HS-5 (cell line): ENCODE data around the gene ZNF394.

ENCODE experiments used
- DNase-seq: peaks from one replicate; pipeline ENCODE4 v3.0.0-alpha.2; 2012; ENCODE audit warnings: low read depth

The ZNF394 gene

DNA sequence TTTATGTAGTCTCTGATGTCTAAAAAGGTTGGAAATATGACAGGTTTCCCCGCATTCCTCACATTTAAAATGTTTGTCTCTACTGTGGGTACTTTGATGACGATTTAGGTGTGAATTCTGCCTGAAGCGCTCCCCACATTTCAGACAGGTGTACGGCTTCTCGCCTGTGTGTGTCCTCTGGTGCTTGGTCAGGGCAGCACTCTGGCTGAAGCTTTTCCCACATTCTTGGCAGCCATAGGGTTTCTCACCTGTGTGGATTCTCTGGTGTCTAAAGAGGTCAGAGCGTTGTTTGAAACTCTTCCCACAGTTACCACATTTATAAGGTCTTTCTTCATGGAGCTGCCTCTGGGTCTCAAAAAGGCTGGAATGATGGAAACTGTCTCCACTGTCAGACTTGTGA is 6.3 kb downstream of the ZNF394 start:
- no peak for DNase-seq

DNA sequence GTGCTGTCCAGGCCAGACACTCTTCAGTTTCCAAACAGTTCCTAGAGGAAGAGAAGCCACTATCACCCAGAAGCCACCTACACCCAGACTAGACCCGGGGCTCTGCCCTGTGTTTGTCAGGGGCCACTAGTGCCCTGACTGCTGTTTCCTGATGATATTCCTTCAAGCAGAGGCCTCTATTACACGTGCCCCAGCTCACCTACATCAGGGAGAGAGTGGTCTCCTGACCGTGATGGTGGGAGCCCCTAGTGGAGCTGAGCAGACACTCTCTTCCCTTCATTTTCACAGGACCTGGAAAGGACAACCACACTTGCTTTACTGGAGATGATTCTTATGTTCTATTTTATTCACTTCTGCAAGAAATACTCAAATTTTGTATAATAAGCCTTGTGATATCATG is 9.2 kb downstream of the ZNF394 start:
- DNase-seq, result no peak

GRCh38 chr7:99489235-99489634 is 10.8 kb downstream of the ZNF394 start:
- no peak for DNase-seq

GRCh38 chr7:99485094-99485493 is 15.0 kb downstream of the ZNF394 start:
- DNase-seq, result no peak

GRCh38 chr7:99478464-99479440 is 21.3 kb downstream of the ZNF394 start:
- no peak for DNase-seq

DNA sequence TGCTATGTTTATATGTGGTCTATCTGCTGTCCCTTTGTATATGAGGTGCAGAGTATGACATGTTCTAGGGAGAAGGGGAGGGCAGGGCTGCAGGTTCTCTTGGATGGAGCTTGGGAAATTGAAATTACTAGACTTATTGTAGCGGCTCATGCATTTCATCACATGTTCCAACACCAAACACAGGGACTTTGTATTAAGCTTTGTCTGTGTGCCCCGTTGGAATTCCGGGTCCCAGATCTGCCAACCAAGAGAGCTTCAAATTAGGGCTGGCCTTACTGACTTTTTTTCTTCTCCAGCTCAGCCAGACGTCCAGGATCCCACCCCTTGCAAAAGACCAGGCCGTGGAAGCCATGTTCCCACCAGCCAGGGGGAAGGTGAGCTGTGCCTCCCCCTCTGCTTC is 24.0 kb downstream of the ZNF394 start:
- no peak for DNase-seq

GRCh38 chr7:99473315-99473596 is 26.8 kb downstream of the ZNF394 start:
- DNase-seq, result peak; percentile 13

DNA sequence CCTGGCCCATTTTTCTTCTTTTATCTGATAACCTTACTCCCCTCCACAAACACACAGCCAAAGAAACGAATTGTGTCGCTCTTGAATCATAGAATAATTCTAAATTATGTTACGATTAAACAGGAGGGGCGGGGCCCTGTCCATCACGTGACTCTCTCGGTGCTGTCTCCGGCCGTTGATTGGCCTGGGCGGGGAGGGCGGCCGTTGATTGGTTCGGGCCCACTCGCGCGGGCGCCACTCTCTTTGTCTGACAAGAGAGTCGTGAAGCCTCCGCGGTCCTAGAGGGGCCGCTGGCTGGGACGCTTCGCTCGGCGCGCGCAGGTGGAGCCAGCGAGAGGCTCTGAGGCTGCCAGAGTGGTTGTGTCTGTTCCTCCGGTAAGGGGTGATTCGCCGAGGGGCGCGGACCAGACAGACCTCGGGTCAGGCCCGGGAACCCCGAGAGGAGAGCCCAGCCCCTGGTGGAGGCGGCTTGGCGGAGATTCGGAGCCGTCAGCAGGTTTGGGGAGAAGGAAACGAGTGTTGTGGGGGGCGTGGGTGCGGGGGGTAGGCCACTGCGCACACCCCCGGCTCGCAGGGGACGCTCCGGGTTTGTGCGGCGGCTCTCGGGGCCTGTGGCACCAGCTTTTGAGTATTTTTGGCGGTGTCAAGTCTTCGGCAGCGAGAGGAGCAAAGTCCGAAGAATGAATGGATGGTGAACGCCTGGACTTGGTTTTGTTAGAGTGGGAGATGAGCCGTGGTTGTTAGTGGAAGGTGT is 27.3 kb downstream of the ZNF394 start, which contains the start of gene ZNF789:
Gene ZNF789 (plus strand): TSS at position 330 of the 754 bp plus-strand sequence. CDS start 3,567 bp downstream, outside the sequence.
- peak; percentile 64 for DNase-seq

DNA sequence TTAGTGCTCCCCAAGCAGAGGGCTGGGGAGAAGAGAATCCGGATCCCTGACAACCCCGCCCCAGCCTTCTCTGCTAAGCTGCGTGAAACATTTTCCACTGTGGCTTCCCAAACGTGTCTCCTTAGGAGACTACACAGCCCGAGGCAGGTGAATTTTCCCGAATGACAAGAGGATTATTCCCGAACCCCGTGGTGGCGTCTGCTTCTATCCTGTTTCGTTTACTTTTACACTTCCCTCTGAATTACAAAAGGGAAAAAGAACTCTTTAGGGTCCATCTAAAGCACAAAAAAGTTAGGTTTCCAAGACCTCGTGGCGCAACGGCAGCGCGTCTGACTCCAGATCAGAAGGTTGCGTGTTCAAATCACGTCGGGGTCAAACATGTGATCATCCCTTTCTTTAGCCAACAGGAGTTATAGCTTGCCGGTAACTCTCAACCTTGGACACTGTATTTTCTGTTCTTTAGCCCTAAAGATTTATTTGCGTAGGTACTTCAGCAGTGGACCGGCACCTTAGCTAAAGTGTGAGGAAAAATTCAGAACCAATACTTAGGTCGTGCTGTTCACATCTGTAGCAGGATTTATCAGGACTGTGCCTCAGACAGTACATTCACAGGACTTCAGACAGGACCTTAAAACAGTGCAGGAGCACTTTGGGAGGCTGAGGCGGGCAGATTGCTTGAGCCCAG is 30.6 kb downstream of the ZNF394 start:
- no peak for DNase-seq

GRCh38 chr7:99468336-99468918 is 31.7 kb downstream of the ZNF394 start:
- no peak for DNase-seq

- DNase-seq, result no peak
Observed at GRCh38 chr7:99465421-99465768, 34.7 kb downstream of the ZNF394 start.

DNA sequence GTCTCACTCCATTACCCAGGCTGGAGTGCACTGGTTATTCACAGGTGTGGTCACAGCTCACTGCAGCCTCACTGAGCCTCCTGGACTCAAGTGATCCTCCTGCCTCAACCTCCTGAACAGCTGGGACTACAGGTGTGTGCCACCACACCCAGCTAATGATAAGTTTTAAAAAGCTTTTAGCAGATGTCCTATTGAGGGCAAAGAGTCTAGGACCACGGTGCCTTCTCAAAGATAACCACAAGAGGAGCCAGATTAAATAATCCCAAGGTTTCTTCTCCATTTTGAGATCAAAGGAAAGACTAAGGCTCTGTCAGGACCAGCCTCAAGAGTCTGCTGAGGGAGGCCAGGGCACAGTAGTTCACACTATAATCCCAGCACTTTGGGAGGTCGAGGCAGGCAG is 38.9 kb downstream of the ZNF394 start:
- DNase-seq, result no peak

DNA sequence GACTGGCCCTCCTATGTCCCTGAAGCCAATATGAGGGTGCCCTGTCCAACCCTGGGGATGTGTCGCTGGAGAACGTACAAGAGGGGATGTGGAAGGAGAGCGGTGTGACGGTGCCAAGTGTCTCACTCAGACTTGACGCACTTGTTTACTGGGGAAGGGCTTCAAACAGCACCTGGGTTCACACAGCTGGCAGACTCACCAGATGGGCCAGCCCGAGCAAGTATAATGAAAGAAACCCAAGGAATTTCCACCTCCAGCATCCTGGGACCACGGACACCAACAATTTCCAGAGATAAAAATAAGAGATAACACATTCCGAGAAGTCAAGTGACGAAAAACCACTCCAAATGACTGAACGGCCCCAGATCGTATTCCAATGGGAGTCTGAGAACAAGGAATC is 39.4 kb downstream of the ZNF394 start:
- DNase-seq, result no peak

DNA sequence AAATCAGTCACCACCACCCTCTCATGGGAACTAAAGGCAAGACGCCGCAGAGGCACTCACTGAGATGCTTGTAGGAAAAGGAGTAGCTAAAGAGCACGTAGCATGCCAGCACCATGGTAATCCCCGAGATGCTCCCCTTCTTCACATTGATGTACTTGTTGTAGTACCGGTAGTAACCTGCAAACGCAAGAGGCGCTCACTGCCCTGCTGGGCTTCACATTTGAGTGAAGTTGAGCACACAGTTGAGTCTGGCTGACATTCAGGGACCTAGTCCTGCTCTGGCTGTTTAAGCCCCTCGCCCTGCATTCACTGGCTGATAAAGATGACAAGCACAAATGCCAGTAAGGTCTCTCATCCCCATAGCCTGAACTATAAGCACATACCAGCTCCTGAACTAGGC is 41.0 kb downstream of the ZNF394 start:
- DNase-seq, result no peak

DNA sequence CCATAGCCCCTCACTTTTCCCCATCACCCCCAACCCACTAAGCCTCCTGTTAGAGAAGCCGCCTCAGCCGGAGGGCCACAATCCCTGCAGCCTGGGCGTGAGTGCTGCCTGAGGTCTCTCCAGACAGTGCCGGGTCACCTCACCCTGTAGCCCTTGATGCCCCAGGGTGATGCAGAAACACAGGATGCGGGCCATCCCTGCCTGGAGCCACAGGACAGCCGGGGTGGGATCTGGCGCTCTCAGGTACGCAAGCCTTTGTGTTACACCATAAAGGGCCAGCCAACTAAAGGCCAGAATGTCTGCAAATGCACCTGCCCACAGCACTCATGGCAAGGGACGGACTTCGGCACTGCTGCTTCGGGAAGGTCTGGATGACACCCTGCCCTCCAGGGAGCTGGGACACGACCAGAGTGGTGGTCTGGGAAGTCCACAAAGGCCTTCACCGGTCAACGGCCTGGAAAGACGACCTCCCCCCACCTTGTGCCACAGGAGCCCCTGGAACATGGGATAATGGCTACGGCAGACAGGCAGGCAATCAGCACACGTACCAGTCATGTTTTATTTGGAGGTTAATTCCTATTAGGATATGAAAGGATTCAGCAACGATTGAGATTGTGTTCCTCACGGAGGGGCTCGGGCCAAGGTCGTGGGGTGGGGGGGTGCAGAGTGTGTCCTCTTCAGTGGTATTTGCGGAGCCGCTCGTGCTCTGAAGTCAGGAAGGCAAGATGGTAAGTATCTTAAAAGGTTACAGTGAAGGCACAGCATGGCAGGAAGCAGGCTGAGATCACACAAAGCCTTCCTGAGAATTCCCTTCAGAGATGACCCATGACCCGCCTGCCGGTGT is 42.2 kb downstream of the ZNF394 start:
- DNase-seq, result no peak

DNA sequence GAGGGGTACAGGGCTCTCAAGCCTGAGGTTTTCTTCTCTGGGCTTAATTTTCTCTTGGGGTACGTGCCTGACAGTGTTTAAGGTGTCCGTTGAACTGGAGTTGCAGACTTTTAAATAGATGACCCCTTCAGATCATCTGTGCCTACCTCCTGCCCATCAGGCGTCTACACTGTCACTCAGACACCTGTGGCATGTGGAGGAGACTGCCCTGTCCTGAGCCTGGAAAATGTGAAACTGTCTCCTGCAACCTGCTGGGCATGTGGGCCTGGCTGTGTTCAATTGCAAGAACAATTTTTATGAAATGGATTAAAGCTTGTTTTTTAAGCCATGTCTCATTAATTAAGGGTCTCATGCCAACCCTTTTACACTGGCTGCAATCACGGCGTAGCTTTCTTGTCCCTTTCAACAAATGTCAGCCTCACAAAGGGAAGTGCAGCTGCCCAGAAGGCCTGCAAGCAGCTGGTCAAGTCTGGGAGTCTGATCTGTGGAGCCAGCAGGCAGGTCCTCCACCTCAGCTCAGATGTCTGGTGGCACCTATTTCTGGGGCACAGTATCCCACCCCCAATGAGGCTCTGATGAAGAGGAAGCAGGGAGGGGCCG is 42.9 kb downstream of the ZNF394 start:
- no peak for DNase-seq

DNA sequence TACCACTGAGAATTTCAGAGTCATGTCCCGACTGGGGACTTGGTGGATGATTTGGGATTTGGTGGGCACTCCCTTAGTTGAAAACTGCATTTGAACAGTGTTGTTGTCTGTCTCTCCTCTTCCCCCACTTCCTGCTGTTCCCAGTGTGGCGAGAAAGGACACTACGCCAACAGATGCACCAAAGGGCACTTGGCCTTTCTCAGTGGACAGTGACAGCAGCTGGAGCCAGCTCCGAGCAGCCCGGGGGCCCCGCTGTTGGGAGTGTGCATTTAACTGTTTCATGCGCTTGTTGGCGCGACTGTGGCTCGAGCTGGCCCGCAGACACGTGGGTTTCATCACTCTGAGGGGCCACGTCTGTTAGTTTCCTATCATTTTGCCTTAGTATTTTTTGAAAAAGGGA is 43.8 kb downstream of the ZNF394 start:
- no peak for DNase-seq

DNA sequence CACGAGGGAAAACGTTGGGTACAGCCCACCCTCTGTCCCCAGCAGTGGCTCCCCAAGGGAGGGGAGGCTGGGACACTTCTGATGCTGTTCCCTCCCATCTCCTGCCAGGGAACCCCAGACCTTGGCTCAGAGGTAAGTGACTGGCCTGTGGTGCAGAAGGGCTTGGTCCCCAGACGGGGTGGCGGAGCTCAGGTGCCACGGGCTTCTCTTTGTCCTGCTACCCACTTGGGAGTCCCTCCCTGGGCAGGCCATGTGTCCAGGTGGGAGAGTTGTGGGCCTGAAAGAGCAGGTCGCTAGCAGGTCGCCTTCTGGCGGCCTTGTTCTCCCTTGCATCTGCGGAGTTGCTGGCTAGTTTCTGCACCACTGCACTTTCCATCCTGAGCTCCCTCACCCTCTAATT is 44.2 kb downstream of the ZNF394 start:
- DNase-seq, result no peak

DNA sequence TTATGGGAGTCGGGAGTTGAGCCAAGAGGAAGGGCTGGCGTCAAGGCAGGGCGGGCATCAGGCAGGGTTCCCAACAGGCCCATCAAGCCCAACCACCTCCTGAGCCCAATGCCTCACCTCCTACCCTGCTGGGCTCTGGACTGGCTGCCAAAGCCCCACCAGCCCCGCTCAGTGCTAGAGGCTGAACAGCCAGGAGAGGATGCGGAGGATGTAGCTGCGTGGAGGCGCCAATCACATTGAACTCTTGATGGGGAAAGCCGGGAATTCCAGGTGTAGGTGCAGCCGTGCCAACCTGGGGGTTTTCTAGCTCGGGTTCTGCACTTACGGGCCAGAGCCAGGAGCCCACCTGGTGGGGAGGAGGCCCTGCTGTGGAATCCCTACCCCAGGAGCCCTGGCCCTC is 47.0 kb downstream of the ZNF394 start:
- no peak for DNase-seq

GRCh38 chr7:99452541-99452940 is 47.5 kb downstream of the ZNF394 start:
- no peak for DNase-seq

DNA sequence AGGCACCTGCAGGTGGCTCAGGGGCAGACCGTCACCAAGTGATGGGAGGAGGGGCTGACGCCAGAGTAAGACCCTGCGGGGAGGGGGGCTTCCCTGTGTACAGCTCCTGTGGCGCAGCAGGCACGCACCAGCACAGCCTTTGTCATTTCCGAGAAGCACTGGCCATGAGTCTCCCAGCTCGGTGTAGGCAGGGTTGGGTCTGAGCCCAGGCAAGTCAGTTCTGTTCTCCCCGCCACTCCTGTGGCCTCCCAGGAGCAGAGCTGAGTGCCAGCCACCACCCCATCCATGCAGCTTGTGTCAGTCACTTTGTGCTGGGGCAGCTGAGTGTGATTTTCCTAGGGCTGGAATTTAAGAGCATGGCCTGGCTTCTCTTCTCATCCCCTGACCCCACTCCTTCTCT is 48.1 kb downstream of the ZNF394 start:
- DNase-seq, result no peak
